ENCODE data around the gene DYDC1.
"Not testable (repeated sequence)": the region's sequence is repeated elsewhere in the genome, so short reads cannot be mapped to it uniquely, and the experiment has no call there.

DYDC1 gene

DNA sequence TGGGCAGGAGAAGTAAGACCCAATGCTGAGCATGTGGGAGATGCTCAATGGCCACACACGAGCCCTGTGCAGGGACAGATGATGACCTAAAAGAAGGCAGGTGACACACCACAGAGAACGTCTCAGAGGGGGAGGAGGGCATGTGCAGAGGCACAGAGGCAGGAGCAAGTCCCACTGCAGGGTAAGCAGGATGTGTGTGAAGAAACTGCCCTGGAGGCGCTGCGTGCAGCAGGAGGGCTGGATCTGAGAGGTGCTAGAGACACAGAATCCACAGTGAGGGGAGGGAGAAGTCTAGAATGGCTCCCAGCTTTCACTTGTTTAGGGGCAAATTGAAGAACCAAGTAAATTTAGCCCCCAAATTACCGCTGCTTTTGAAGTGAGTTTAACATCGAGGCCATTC, 14.9 kb upstream of the DYDC1 start:
- Histone ChIP-seq H3K27me3 (ENCODE audit: control insufficient read depth, low read length) (peaks cover 6% of the 10 kb centered on the region), H3K79me2 (ENCODE audit: control insufficient read depth, low read length) (no peaks in the 10 kb centered on the region), H3K27ac (ENCODE audit: low read depth, low read length) (no peak overlapping the region), H3K4me3 (ENCODE audit: low read length) (no peak overlapping the region), H3F3A (ENCODE audit: control insufficient read depth, insufficient read depth) (no peaks in the 10 kb centered on the region), H4K20me1 (ENCODE audit: control insufficient read depth, insufficient read depth, low read depth, low read length) (no peaks in the 10 kb centered on the region), H3K9me3 (ENCODE audit: control insufficient read depth, insufficient read depth, low read length) (peaks cover 11% of the 10 kb centered on the region; the same call in 1 of the 2 replicates), H3K4me1 (ENCODE audit: control insufficient read depth, low read length) (no peaks in the 10 kb centered on the region), H3K4me2 (ENCODE audit: low read length) (no peak overlapping the region), H3K9me2 (replicated peaks; ENCODE audit: control insufficient read depth, low read length) (no peaks in the 10 kb centered on the region), H3K36me3 (ENCODE audit: control insufficient read depth, low read length) (no peaks in the 10 kb centered on the region)
- TF ChIP-seq, protein P1, sequence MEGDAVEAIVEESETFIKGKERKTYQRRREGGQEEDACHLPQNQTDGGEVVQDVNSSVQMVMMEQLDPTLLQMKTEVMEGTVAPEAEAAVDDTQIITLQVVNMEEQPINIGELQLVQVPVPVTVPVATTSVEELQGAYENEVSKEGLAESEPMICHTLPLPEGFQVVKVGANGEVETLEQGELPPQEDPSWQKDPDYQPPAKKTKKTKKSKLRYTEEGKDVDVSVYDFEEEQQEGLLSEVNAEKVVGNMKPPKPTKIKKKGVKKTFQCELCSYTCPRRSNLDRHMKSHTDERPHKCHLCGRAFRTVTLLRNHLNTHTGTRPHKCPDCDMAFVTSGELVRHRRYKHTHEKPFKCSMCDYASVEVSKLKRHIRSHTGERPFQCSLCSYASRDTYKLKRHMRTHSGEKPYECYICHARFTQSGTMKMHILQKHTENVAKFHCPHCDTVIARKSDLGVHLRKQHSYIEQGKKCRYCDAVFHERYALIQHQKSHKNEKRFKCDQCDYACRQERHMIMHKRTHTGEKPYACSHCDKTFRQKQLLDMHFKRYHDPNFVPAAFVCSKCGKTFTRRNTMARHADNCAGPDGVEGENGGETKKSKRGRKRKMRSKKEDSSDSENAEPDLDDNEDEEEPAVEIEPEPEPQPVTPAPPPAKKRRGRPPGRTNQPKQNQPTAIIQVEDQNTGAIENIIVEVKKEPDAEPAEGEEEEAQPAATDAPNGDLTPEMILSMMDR (IDR thresholded peaks at IDR 0.05; ENCODE audit: low read depth, low read length, poor library complexity, severe bottlenecking): no peak

DNA sequence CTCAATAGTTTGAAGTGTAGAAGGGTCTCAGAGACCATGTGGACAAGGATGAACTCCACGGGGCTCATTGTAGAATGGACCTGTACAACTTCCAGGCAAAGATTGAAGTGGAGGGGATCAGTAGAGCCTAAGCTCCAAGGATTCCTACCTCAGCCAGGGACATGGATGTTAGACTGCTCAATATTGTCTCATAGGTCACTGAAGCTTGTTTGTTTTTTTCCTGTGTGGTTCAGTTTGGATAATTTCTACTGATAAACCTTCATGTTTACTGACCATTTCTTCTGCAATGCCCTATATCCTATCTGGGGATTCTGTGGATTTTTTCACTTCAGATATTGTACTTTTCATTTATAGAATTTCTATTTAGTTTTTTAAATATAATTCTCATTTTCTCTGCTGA, 9.0 kb upstream of the DYDC1 start:
- no peak for TF ChIP-seq EZH2phosphoT487 (IDR thresholded peaks at IDR 0.05; ENCODE audit: borderline replicate concordance, low read length)
- TF ChIP-seq, protein P1 (IDR thresholded peaks at IDR 0.05; ENCODE audit: low read depth, low read length, poor library complexity, severe bottlenecking): no peak
- Histone ChIP-seq H3K4me3 (ENCODE audit: low read length) (no peak overlapping the region), H3K9me3 (ENCODE audit: control insufficient read depth, insufficient read depth, low read length) (peaks cover 13% of the 10 kb centered on the region; the same call in 1 of the 2 replicates), H3K4me2 (ENCODE audit: low read length) (no peak overlapping the region), H3K27me3 (ENCODE audit: control insufficient read depth, low read length) (0 out of 2 replicates have a peak, but pooled peaks cover 3% of the 10 kb centered on the region), H3K79me2 (ENCODE audit: control insufficient read depth, low read length) (no peaks in the 10 kb centered on the region), H3K4me1 (ENCODE audit: control insufficient read depth, low read length) (no peaks in the 10 kb centered on the region), H3K9me2 (replicated peaks; ENCODE audit: control insufficient read depth, low read length) (no peaks in the 10 kb centered on the region), H4K20me1 (ENCODE audit: control insufficient read depth, insufficient read depth, low read depth, low read length) (no peaks in the 10 kb centered on the region), H3K27ac (ENCODE audit: low read depth, low read length) (no peak overlapping the region), H3K36me3 (ENCODE audit: control insufficient read depth, low read length) (no peaks in the 10 kb centered on the region), H3F3A (ENCODE audit: control insufficient read depth, insufficient read depth) (no peaks in the 10 kb centered on the region)

DNA sequence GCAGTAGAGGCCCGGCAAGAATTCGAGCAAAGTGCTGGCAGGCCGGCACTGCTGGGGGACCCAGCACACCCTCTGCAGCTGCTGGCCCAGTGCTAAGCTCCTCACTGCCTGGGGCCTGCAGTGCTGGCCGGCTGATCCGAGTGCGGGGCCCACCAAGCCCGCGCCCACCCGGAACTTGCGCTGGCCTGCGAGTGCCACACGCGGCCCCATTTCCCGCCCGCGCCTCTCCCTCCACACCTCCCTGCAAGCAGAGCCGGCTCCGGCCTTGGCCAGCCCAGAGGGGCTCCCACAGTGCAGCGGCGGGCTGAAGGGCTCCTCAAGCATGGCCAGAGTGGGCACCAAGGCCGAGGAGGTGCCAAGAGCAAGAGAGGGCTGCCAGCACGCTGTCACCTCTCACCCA, 3.1 kb upstream of the DYDC1 start:
- TF ChIP-seq, protein P1 (IDR thresholded peaks at IDR 0.05; ENCODE audit: low read depth, low read length, poor library complexity, severe bottlenecking): no peak
- no peak for TF ChIP-seq EZH2phosphoT487 (IDR thresholded peaks at IDR 0.05; ENCODE audit: borderline replicate concordance, low read length)
- Histone ChIP-seq H3K36me3 (ENCODE audit: control insufficient read depth, low read length) (no peaks in the 10 kb centered on the region), H3K9me3 (ENCODE audit: control insufficient read depth, insufficient read depth, low read length) (no peaks in the 10 kb centered on the region), H3K4me1 (ENCODE audit: control insufficient read depth, low read length) (no peaks in the 10 kb centered on the region), H4K20me1 (ENCODE audit: control insufficient read depth, insufficient read depth, low read depth, low read length) (no peaks in the 10 kb centered on the region), H3K79me2 (ENCODE audit: control insufficient read depth, low read length) (no peaks in the 10 kb centered on the region), H3K27me3 (ENCODE audit: control insufficient read depth, low read length) (no peaks in the 10 kb centered on the region), H3K9me2 (replicated peaks; ENCODE audit: control insufficient read depth, low read length) (no peaks in the 10 kb centered on the region), H3K4me3 (ENCODE audit: low read length) (no peak overlapping the region), H3K4me2 (ENCODE audit: low read length) (no peak overlapping the region), H3K27ac (ENCODE audit: low read depth, low read length) (no peak overlapping the region), H3F3A (ENCODE audit: control insufficient read depth, insufficient read depth) (no peaks in the 10 kb centered on the region)

DNA sequence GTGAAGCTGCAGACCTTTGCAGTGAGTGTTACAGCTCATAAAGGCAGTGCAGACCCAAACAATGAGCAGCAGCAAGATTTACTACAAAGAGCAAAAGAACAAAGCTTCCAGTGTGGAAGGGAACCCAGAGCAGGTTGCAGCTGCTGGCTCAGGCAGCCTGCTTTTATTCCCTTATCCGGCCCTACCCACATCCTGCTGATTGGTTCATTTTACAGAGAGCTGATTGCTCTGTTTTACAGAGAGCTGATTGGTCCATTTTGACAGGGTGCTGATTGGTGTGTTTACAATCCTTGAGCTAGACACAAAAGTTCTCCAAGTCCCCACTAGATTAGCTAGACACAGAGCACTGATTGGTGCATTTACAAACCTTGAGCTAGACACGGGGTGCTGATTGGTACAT, 2.4 kb upstream of the DYDC1 start:
- not testable (repeated sequence) for H3K79me2 ChIP-seq (ENCODE audit: control insufficient read depth, low read length); H3K4me2 ChIP-seq (ENCODE audit: low read length); H3F3A ChIP-seq (ENCODE audit: control insufficient read depth, insufficient read depth); H3K4me3 ChIP-seq (ENCODE audit: low read length); H3K9me2 ChIP-seq (replicated peaks; ENCODE audit: control insufficient read depth, low read length); H3K4me1 ChIP-seq (ENCODE audit: control insufficient read depth, low read length); H3K27ac ChIP-seq (ENCODE audit: low read depth, low read length); H3K9me3 ChIP-seq (ENCODE audit: control insufficient read depth, insufficient read depth, low read length); H3K36me3 ChIP-seq (ENCODE audit: control insufficient read depth, low read length); H3K27me3 ChIP-seq (ENCODE audit: control insufficient read depth, low read length); H4K20me1 ChIP-seq (ENCODE audit: control insufficient read depth, insufficient read depth, low read depth, low read length)
